ENCODE results near the gene ASIC1.

DNA sequence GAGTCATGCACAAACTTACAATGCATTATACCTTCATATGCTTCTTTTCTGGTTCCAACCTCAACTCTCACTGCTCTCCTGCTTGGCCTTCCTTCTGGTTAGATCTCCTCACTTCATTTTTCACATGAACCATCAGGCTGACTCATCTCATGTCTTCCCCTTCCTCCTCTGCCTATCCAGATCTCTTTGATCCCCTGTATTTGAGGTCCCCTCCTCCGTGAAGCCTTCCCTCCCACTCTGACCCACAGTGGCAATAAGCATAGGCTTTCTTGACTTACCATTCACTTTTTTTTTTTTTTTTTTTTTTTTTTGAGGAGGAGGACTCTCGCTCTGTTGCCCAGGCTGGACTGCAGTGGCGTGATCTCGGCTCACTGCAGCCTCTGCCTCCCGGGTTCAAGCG, 14.7 kb upstream of the ASIC1 start:
- no peak for TF ChIP-seq CTCF (conservative IDR thresholded peaks at IDR 0.05; ENCODE audit: low read depth, low read length)
- TF ChIP-seq EZH2 (IDR thresholded peaks at IDR 0.05; ENCODE audit: borderline replicate concordance, low read depth, low read length, poor library complexity, severe bottlenecking) = no peak
